GM12865 (cell line): Measurements from ENCODE around the gene MYO1D.
A peak's percentile ranks its signal among the peaks of the same experiment; 100 is the strongest.

Source experiments
- DNase-seq: peaks from one replicate; pipeline ENCODE4 v3.0.0; 2010; ENCODE audit warnings: low read depth
- H3K4me3 ChIP-seq: 2 replicates; pipeline ENCODE4 v1.5.1; 2011; ENCODE audit warnings: mild to moderate bottlenecking, low read depth, low read length, control low read depth
- TF ChIP-seq, protein P1 (sequence below): IDR thresholded peaks from 2 replicates; pipeline ENCODE4 v1.5.1; 2011; ENCODE audit warnings: low read length, control low read depth, low read depth, inconsistent platforms; ENCODE audit not compliant: insufficient read depth; ENCODE audit errors: missing control alignments

Gene MYO1D

GRCh38 chr17:32596206-32596605, 280.7 kb downstream of the MYO1D start:
- TF ChIP-seq, protein P1, sequence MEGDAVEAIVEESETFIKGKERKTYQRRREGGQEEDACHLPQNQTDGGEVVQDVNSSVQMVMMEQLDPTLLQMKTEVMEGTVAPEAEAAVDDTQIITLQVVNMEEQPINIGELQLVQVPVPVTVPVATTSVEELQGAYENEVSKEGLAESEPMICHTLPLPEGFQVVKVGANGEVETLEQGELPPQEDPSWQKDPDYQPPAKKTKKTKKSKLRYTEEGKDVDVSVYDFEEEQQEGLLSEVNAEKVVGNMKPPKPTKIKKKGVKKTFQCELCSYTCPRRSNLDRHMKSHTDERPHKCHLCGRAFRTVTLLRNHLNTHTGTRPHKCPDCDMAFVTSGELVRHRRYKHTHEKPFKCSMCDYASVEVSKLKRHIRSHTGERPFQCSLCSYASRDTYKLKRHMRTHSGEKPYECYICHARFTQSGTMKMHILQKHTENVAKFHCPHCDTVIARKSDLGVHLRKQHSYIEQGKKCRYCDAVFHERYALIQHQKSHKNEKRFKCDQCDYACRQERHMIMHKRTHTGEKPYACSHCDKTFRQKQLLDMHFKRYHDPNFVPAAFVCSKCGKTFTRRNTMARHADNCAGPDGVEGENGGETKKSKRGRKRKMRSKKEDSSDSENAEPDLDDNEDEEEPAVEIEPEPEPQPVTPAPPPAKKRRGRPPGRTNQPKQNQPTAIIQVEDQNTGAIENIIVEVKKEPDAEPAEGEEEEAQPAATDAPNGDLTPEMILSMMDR: no peak
- H3K4me3 ChIP-seq: no peak overlapping the region
- DNase-seq: no peak

DNA sequence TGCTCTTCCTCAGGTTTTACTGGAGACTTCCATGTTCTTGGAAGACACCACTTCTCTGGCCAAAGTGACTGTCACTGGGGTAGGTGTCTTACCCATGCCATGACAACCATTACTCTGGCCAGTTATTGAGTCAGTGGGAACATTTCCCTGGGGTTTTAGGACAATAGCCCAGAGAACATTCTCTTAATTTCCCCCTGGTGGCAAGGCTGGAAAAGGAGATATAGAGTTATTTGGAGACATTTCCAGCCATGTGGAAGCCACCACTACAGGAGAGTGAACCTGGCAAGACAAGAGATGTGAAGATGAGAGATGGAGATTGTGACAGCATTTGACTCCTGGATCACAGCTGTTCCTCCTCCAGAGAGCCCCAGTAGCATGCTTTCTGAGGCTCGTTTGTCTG, 283.9 kb downstream of the MYO1D start:
- no peak for DNase-seq
- TF ChIP-seq, protein P1: no peak
- no peak overlapping the region for H3K4me3 ChIP-seq

DNA sequence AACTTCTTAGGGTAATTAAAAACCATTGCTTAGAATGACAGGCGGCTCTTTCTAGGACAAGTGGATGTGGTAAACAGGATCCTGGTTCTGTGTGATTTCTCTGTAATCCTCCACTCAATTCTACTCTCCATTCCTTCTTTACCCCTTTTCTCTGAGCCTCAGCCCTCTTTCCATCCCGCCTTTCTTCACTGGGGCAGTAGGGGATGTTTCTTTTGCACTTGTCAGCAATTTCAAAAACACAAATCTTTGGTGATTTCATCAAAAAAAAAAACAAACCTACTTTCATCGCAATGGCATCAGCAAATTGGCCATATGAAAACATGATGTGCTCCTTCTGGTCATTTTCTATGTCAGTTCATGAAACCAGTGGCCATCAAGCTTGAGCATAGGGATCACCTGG, 285.5 kb downstream of the MYO1D start:
- H3K4me3 ChIP-seq: no peak overlapping the region
- TF ChIP-seq, protein P1: no peak
- no peak for DNase-seq

DNA sequence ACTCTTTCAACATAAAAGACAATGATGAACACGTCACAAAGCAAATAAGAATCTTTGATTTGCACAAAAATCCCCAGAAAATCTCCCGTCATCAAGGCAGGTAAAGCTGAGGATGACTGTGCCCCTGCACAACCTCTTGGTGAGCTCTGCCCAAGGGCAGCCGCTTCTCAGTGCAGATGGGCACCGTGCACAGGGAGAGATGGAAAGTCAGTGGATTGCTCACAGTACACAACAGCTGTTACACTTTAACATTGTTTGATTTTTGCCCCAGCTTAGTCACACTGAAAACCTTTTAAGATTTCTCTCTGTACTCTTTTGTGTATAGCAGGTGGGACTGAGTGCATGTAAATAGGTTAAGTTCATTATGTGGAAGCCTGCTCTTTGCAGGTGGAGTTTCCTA, 285.9 kb downstream of the MYO1D start:
- no peak overlapping the region for H3K4me3 ChIP-seq
- TF ChIP-seq, protein P1: no peak
- DNase-seq: no peak

DNA sequence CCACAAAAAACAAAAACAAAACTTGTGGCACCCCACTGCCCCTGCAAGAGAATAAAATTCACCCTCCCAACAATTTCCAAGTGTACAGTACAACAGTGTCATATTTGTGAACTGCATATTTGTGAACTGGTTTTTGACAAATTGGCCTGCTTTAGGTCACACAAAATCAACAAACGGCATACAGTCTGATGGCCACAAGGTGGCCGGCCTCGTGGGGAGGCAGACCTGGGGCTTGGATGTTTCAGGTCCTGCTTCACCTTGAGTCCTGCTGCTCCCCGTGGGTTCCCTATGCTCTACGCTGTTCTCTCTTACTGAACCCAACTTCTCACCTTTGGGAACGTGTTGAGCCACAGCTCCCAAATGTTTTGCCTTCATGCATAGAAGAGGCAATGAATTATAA, 287.9 kb downstream of the MYO1D start:
- TF ChIP-seq, protein P1: peak; percentile 36
- DNase-seq: peak; percentile 47
- H3K4me3 ChIP-seq: no peak overlapping the region

GRCh38 chr17:32588135-32588534, 288.8 kb downstream of the MYO1D start:
- DNase-seq: no peak
- H3K4me3 ChIP-seq: no peak overlapping the region
- TF ChIP-seq, protein P1: no peak

DNA sequence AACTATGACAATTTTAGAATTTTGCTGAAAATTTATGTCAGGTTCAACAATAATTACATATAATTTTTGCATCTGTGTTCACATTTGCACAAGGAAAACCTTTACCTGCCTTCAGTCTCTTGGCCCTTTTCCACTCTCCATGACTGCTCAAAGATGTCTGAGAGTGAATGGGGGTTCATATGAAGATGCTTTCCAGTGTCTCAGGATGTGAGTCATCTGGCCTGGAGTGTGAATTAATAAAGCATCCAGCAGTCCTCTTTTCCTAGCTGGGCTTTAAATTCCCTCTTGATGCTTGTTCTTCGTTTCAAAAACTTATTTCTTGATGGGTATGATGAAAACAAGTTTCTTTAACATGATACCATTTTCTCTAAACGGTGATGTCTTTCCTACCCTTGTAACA, 290.3 kb downstream of the MYO1D start:
- TF ChIP-seq, protein P1: no peak
- DNase-seq: no peak
- no peak overlapping the region for H3K4me3 ChIP-seq
